ENCODE results near the gene ASB18. TPM values are rescaled to one million over a fixed set of nuclear protein-coding genes. Genes with fewer than 3 reads are reported as not detected.

ASB18 gene
- total RNA-seq, 1 experiment from 2014 or later, result not detected

DNA sequence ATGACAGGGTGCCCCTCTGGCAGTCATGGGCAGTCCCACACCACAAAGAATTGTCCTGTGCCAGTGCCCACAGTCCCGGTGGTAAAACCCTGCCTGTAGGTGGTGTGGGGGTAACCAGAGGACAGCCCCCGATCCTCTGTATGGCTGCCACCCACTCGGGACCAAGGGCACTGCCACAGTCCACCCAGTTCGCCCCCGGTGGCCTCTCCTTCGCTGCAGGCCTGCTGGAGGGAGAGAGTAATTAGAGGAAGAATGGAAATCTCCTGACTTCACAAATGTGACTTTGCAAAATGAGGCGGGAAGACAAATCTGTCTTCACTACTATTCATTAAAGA, 107.4 kb downstream of the ASB18 start:
- H3K36me3 Mint-ChIP-seq (ENCODE audit: insufficient read depth, unreplicated experiment), result no peaks in the 10 kb centered on the region
- TF ChIP-seq, protein P1, sequence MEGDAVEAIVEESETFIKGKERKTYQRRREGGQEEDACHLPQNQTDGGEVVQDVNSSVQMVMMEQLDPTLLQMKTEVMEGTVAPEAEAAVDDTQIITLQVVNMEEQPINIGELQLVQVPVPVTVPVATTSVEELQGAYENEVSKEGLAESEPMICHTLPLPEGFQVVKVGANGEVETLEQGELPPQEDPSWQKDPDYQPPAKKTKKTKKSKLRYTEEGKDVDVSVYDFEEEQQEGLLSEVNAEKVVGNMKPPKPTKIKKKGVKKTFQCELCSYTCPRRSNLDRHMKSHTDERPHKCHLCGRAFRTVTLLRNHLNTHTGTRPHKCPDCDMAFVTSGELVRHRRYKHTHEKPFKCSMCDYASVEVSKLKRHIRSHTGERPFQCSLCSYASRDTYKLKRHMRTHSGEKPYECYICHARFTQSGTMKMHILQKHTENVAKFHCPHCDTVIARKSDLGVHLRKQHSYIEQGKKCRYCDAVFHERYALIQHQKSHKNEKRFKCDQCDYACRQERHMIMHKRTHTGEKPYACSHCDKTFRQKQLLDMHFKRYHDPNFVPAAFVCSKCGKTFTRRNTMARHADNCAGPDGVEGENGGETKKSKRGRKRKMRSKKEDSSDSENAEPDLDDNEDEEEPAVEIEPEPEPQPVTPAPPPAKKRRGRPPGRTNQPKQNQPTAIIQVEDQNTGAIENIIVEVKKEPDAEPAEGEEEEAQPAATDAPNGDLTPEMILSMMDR (IDR thresholded peaks at IDR 0.05; ENCODE audit: insufficient read depth in 1 of 2, low read depth in 1 of 2, low read length in 1 of 2, severe bottlenecking in 1 of 2, unreplicated experiment in 1 of 2), result no peak
- Histone ChIP-seq H3K27me3 (replicated peaks; ENCODE audit: control insufficient read depth, insufficient read depth, low read length) (no peaks in the 10 kb centered on the region), H3K9me3 (no peaks in the 10 kb centered on the region), H3K4me3 (ENCODE audit: low read depth, low read length) (no peak overlapping the region), H3K4me1 (no peaks in the 10 kb centered on the region), H3K36me3 (ENCODE audit: control insufficient read depth, insufficient read depth, low read length) (no peaks in the 10 kb centered on the region)
- intact Hi-C loops (cut with micrococcal nuclease; ENCODE audit: unreplicated experiment), result no loop called here
- no peak overlapping the region for H3K27ac Mint-ChIP-seq (ENCODE audit: unreplicated experiment)
- BruUV-seq (replicated peaks), result no TSS peak
- ChIA-PET POLR2A (no interaction called here), CTCF (no interaction called here)
- H3K27me3 Mint-ChIP-seq (ENCODE audit: insufficient read depth, unreplicated experiment), result peaks cover 7% of the 10 kb centered on the region
- H3K9me3 Mint-ChIP-seq (ENCODE audit: unreplicated experiment), result peaks cover 15% of the 10 kb centered on the region
- H3K4me3 Mint-ChIP-seq (ENCODE audit: unreplicated experiment), result no peak overlapping the region
- H3K4me1 Mint-ChIP-seq (ENCODE audit: low read depth, unreplicated experiment), result no peaks in the 10 kb centered on the region
- no peak for DNase-seq

DNA sequence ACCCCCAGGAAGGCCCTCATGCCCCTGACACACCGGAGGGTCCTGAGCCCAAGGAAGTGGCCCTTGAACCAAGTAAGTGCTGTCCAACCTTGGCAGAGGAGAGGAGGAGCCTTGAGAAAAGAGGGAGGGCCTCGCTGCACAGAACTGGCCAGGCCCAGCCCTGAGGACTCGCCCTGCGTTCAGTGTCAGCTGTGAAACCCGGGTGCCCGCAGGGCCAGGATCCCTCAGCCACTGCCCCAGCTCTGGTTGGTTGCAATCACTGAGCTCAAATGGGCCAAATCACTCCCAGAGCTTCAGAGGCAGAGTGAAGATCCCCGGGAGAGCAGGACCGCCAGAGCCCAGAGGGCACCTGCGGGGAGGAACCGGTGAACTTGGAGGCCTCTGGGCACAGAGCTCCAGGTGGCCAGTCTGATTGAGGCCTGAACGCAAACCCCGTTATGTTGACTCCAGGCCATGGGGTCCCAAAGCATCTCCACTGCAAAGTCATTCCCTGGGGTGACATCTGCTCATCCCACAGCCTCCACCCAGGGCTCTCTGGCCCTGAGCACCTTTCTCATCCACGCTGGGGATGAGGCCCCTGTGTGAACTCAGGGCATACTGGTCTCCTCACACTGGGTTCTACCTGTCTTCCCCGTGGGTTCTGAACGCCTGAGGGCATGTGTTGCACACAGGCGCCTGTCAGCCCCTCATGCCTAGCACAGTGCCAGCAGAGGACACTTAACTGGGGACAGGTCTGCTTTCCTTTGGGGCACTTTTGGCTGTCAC, 107.9 kb downstream of the ASB18 start:
- Mint-ChIP-seq H3K27ac (ENCODE audit: unreplicated experiment) (no peak overlapping the region), H3K9me3 (ENCODE audit: unreplicated experiment) (peaks cover 15% of the 10 kb centered on the region), H3K36me3 (ENCODE audit: insufficient read depth, unreplicated experiment) (no peaks in the 10 kb centered on the region), H3K4me1 (ENCODE audit: low read depth, unreplicated experiment) (no peaks in the 10 kb centered on the region), H3K4me3 (ENCODE audit: unreplicated experiment) (no peak overlapping the region), H3K27me3 (ENCODE audit: insufficient read depth, unreplicated experiment) (peaks cover 7% of the 10 kb centered on the region)
- ChIA-PET CTCF (no interaction called here), POLR2A (no interaction called here)
- no peaks in the 10 kb centered on the region for H3K36me3 ChIP-seq (ENCODE audit: control insufficient read depth, insufficient read depth, low read length)
- H3K9me3 ChIP-seq, result no peaks in the 10 kb centered on the region
- no peak for DNase-seq
- TF ChIP-seq, protein P1 (IDR thresholded peaks at IDR 0.05; ENCODE audit: insufficient read depth in 1 of 2, low read depth in 1 of 2, low read length in 1 of 2, severe bottlenecking in 1 of 2, unreplicated experiment in 1 of 2), result no peak
- no TSS peak for BruUV-seq (replicated peaks)
- no peak overlapping the region for H3K4me3 ChIP-seq (ENCODE audit: low read depth, low read length)
- intact Hi-C loops (cut with micrococcal nuclease; ENCODE audit: unreplicated experiment), result no loop called here
- H3K4me1 ChIP-seq, result no peaks in the 10 kb centered on the region
- no peaks in the 10 kb centered on the region for H3K27me3 ChIP-seq (replicated peaks; ENCODE audit: control insufficient read depth, insufficient read depth, low read length)

DNA sequence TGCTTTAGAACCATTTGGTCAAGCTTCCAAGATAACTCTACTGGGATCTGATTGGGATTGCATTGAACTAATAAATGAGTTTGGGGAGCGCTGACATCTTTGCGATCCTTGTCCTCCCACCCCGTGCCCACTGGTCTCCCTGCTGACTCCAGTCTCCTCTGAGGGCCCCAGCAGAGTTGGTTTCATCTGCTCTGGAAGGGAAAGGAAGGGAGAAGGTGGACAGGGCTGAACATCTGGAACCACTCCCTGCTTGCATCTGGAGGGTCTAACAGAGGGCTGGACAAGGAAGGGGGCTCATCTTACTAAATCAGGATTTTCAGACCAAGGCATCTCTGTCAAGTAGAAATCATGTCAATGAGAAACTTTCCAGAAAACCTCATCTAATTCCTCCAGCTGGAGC, 108.8 kb downstream of the ASB18 start:
- no peaks in the 10 kb centered on the region for H3K36me3 Mint-ChIP-seq (ENCODE audit: insufficient read depth, unreplicated experiment)
- Histone ChIP-seq H3K9me3 (no peaks in the 10 kb centered on the region), H3K4me1 (no peaks in the 10 kb centered on the region), H3K36me3 (ENCODE audit: control insufficient read depth, insufficient read depth, low read length) (no peaks in the 10 kb centered on the region), H3K4me3 (ENCODE audit: low read depth, low read length) (no peak overlapping the region), H3K27me3 (replicated peaks; ENCODE audit: control insufficient read depth, insufficient read depth, low read length) (no peaks in the 10 kb centered on the region)
- ChIA-PET CTCF (no interaction called here), POLR2A (no interaction called here)
- intact Hi-C loops (cut with micrococcal nuclease; ENCODE audit: unreplicated experiment), result no loop called here
- DNase-seq, result no peak
- no peaks in the 10 kb centered on the region for H3K4me1 Mint-ChIP-seq (ENCODE audit: low read depth, unreplicated experiment)
- peaks cover 7% of the 10 kb centered on the region for H3K27me3 Mint-ChIP-seq (ENCODE audit: insufficient read depth, unreplicated experiment)
- peaks cover 15% of the 10 kb centered on the region for H3K9me3 Mint-ChIP-seq (ENCODE audit: unreplicated experiment)
- TF ChIP-seq, protein P1 (IDR thresholded peaks at IDR 0.05; ENCODE audit: insufficient read depth in 1 of 2, low read depth in 1 of 2, low read length in 1 of 2, severe bottlenecking in 1 of 2, unreplicated experiment in 1 of 2), result no peak
- no peak overlapping the region for H3K4me3 Mint-ChIP-seq (ENCODE audit: unreplicated experiment)
- H3K27ac Mint-ChIP-seq (ENCODE audit: unreplicated experiment), result no peak overlapping the region
- no TSS peak for BruUV-seq (replicated peaks)
